Heart left ventricle (tissue), 13 donors: Measurements from ENCODE around the gene SLC4A1AP.

Experiments used
- POLR2A ChIP-seq, 2 donors: fragments of 450-650 bp; IDR thresholded peaks; one replicate each; pipeline ENCODE4 v1.6.1; 2017; ENCODE audit warnings: antibody characterized with exemption in 2 of 2, mild to moderate bottlenecking in 2 of 2, moderate library complexity in 2 of 2
- TF ChIP-seq, protein P1 (sequence below), 12 donors: fragments of 200-600 bp; sonication (generic) in 4 of 12; IDR thresholded peaks; one replicate each; pipeline versions ENCODE4 v1.5.0 to v1.8.0; 2018 to 2022; ENCODE audit warnings: antibody characterized with exemption in 12 of 12, mild to moderate bottlenecking in 5 of 12
- donor health status: ischemic (EF 13 %, LVEDD 7.1; RV severe dilation, severe dysfunction).
- donor health status: DM: no; HTN: yes; CAD: no.
- donor health status: DM: no; HTN: no; CAD: no.
- donor health status: ischemic (EF 25% LVEDD 6.9; RV normal size, moderate dysfunction).
- donor health status: ischemic (EF 25% LVEDD 5.7; RV mildly dilated, moderate dysfunction).
- donor health status: ischemic (EF 35%, LVEDD 5.7; RV mildly dilated, moderate dysfunction).
- donor health status: nonischemic (EF 11% LVEDD 7.7; RV severe dilation, severe dysfunction).
- donor health status: DM: yes; HTN: yes; CAD: no.
- donor health status: PGD.
- donor health status: ischemic (EF 29% LVEDD 5.4; RV normal size, mild dysfunction).
- donor health status: nonischemic (EF 23%, LVEDD 6.1; RV moderate dilation, normal function).

GRCh38 chr2:27621524-27621923, 42.2 kb upstream of the SLC4A1AP start:
- TF ChIP-seq, protein P1, sequence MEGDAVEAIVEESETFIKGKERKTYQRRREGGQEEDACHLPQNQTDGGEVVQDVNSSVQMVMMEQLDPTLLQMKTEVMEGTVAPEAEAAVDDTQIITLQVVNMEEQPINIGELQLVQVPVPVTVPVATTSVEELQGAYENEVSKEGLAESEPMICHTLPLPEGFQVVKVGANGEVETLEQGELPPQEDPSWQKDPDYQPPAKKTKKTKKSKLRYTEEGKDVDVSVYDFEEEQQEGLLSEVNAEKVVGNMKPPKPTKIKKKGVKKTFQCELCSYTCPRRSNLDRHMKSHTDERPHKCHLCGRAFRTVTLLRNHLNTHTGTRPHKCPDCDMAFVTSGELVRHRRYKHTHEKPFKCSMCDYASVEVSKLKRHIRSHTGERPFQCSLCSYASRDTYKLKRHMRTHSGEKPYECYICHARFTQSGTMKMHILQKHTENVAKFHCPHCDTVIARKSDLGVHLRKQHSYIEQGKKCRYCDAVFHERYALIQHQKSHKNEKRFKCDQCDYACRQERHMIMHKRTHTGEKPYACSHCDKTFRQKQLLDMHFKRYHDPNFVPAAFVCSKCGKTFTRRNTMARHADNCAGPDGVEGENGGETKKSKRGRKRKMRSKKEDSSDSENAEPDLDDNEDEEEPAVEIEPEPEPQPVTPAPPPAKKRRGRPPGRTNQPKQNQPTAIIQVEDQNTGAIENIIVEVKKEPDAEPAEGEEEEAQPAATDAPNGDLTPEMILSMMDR (IDR thresholded peaks at IDR 0.05), result no peak
- no peak for TF ChIP-seq POLR2A (IDR thresholded peaks at IDR 0.05)
